Endothelial cell (in vitro differentiated cells): ENCODE data around the gene NFATC2. TPM values are rescaled to one million over a fixed set of nuclear protein-coding genes. Genes with fewer than 3 reads are reported as not detected.

ENCODE experiments used
- DNase-seq: peaks from one replicate; pipeline ENCODE4 v3.0.0; 2021; ENCODE audit warnings: low spot score
- H3K27ac Mint-ChIP-seq: one replicate; pipeline ENCODE4 v1.8.0; 2021; ENCODE audit warnings: mixed read lengths, inconsistent platforms; ENCODE audit not compliant: unreplicated experiment
- H3K27me3 Mint-ChIP-seq: one replicate; pipeline ENCODE4 v1.8.0; 2021; ENCODE audit warnings: mild to moderate bottlenecking, moderate library complexity, mixed read lengths, inconsistent platforms; ENCODE audit not compliant: unreplicated experiment
- H3K36me3 Mint-ChIP-seq: one replicate; pipeline ENCODE4 v1.8.0; 2021; ENCODE audit warnings: mild to moderate bottlenecking, low read depth, mixed read lengths, inconsistent platforms; ENCODE audit not compliant: unreplicated experiment
- H3K4me1 Mint-ChIP-seq: one replicate; pipeline ENCODE4 v1.8.0; 2021; ENCODE audit warnings: mild to moderate bottlenecking, mixed read lengths, inconsistent platforms; ENCODE audit not compliant: unreplicated experiment
- H3K4me3 Mint-ChIP-seq: one replicate; pipeline ENCODE4 v1.8.0; 2021; ENCODE audit warnings: mild to moderate bottlenecking, mixed read lengths, inconsistent platforms; ENCODE audit not compliant: unreplicated experiment
- H3K9me3 Mint-ChIP-seq: one replicate; pipeline ENCODE4 v1.8.0; 2021; ENCODE audit warnings: mixed read lengths, inconsistent platforms; ENCODE audit not compliant: unreplicated experiment
- CTCF ChIP-seq: fragments of 200-600 bp; sonication (generic); IDR thresholded peaks from one replicate; pipeline ENCODE4 v1.5.0; 2021; ENCODE audit warnings: antibody characterized with exemption; ENCODE audit not compliant: unreplicated experiment
- total RNA-seq: library from RNA; stranded (reverse); fragmentation: NEBNext Ultra II Directional; extraction: Animal tissue kit (Norgen Biotek cat#: 25700); gene quantifications from one replicate; pipeline ENCODE4 v1.2.1, GENCODE V29; 2021; ENCODE audit not compliant: unreplicated experiment

NFATC2 gene
- total RNA-seq, 1 donor from 2014 or later: 3.5 TPM

GRCh38 chr20:51438136-51438535 lies 104.4 kb downstream of the NFATC2 start:
- TF ChIP-seq CTCF: no peak
- peaks cover 4% of the 10 kb centered on the region for H3K36me3 Mint-ChIP-seq
- no peaks in the 10 kb centered on the region for H3K9me3 Mint-ChIP-seq
- peak overlapping the region; percentile 12 for H3K4me3 Mint-ChIP-seq
- H3K4me1 Mint-ChIP-seq: no peaks in the 10 kb centered on the region
- H3K27ac Mint-ChIP-seq: no peak overlapping the region
- DNase-seq: no peak
- H3K27me3 Mint-ChIP-seq: no peaks in the 10 kb centered on the region

- H3K36me3 Mint-ChIP-seq: peaks cover 4% of the 10 kb centered on the region
- H3K27me3 Mint-ChIP-seq: no peaks in the 10 kb centered on the region
- no peak overlapping the region for H3K4me3 Mint-ChIP-seq
- no peak for DNase-seq
- TF ChIP-seq CTCF: no peak
- no peaks in the 10 kb centered on the region for H3K4me1 Mint-ChIP-seq
- H3K9me3 Mint-ChIP-seq: no peaks in the 10 kb centered on the region
- no peak overlapping the region for H3K27ac Mint-ChIP-seq
Measured at GRCh38 chr20:51437182-51437924, 105.2 kb downstream of the NFATC2 start.

- DNase-seq: no peak
- Mint-ChIP-seq H3K27ac (no peak overlapping the region), H3K4me1 (no peaks in the 10 kb centered on the region), H3K9me3 (no peaks in the 10 kb centered on the region), H3K4me3 (no peak overlapping the region), H3K36me3 (peaks cover 4% of the 10 kb centered on the region), H3K27me3 (no peaks in the 10 kb centered on the region)
- TF ChIP-seq CTCF: no peak
Measured at GRCh38 chr20:51434580-51435247, 107.8 kb downstream of the NFATC2 start.

- Mint-ChIP-seq H3K9me3 (no peaks in the 10 kb centered on the region), H3K36me3 (no peaks in the 10 kb centered on the region), H3K4me1 (no peaks in the 10 kb centered on the region), H3K27me3 (no peaks in the 10 kb centered on the region), H3K27ac (no peak overlapping the region), H3K4me3 (no peak overlapping the region)
- TF ChIP-seq CTCF: no peak
- DNase-seq: no peak
Measured at GRCh38 chr20:51434026-51434425, 108.5 kb downstream of the NFATC2 start.

GRCh38 chr20:51432875-51433274 lies 109.6 kb downstream of the NFATC2 start:
- Mint-ChIP-seq H3K27me3 (peaks cover 3% of the 10 kb centered on the region), H3K27ac (no peak overlapping the region), H3K9me3 (no peaks in the 10 kb centered on the region), H3K4me3 (no peak overlapping the region), H3K4me1 (peaks cover 8% of the 10 kb centered on the region), H3K36me3 (no peaks in the 10 kb centered on the region)
- no peak for DNase-seq
- no peak for TF ChIP-seq CTCF
